Measurements from ENCODE around the gene SUMO1.

DNA sequence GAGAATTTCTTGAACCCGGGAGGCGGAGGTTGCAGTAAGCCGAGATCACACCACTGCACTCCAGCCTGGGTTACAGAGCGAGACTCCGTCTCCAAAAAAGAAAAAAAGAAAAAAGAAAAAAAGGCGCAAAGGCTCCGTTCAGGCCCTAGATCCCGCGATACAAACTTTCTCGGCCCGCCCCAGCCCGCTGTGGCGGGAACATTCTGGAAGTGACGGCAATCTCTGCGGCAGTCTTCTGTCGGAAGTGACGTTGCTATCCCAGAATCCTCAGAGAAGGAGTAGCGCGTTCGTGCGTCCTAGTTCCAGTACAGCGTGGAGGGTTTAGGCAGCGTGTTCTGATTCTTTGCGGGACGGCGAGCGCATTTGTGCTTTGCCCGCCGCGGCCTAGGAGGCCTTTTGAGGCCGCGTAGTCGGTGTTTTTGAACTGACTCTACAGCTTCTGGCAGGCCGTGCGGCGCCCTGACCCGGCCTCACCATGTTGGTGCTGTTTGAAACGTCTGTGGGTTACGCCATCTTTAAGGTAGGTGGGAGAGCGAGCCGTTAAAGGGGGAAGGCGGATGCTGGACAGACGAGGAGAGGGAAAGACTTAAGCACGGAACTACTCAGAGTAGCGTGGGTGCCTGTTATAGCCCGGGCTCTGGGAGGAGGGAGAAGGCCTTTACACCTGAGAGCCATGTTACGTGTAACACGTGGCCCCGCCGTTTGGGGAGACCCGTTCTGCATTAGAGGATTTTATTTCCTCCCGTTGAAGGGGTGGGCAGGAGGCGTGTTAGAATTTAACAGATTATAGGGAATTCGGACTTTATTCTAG lies 27.3 kb upstream of the SUMO1 start, which contains the start of gene NOP58:
- TF ChIP-seq TCF7L2 (IDR thresholded peaks at IDR 0.05; ENCODE audit: low read depth, low read length) (no peak), NFE2L1 (tag; IDR thresholded peaks at IDR 0.05; ENCODE audit: borderline replicate concordance, low read depth) (no peak), NR2C2 (CRISPR knock-in tag; IDR thresholded peaks at IDR 0.05) (no peak), NR2C2 (tag; IDR thresholded peaks at IDR 0.05) (no peak), TCFL5 (CRISPR knock-in tag; conservative IDR thresholded peaks at IDR 0.05) (no peak), ATF3 (IDR thresholded peaks at IDR 0.05) (no peak), ATF3 (CRISPR knock-in tag; conservative IDR thresholded peaks at IDR 0.05) (no peak), MYC (IDR thresholded peaks at IDR 0.05; ENCODE audit: low read depth, low read length) (peak; percentile 93), MYC (CRISPR knock-in tag; IDR thresholded peaks at IDR 0.05; ENCODE audit: borderline replicate concordance, low read depth) (peak; percentile 88; the same call in 1 of the 2 replicates), CHD4 (IDR thresholded peaks at IDR 0.05; ENCODE audit: insufficient read depth, insufficient replicate concordance, low read depth, low read length, poor library complexity, severe bottlenecking) (no peak), E2F5 (CRISPR knock-in tag; IDR thresholded peaks at IDR 0.05) (0 out of 2 replicates have a peak, but pooled peaks have one; percentile 24), ZNF589 (CRISPR knock-in tag; IDR thresholded peaks at IDR 0.05; ENCODE audit: low read depth) (no peak)
- TF ChIP-seq, protein P1, sequence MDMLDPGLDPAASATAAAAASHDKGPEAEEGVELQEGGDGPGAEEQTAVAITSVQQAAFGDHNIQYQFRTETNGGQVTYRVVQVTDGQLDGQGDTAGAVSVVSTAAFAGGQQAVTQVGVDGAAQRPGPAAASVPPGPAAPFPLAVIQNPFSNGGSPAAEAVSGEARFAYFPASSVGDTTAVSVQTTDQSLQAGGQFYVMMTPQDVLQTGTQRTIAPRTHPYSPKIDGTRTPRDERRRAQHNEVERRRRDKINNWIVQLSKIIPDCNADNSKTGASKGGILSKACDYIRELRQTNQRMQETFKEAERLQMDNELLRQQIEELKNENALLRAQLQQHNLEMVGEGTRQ (CRISPR knock-in tag; IDR thresholded peaks at IDR 0.05), result no peak
- TF ChIP-seq, protein P2, sequence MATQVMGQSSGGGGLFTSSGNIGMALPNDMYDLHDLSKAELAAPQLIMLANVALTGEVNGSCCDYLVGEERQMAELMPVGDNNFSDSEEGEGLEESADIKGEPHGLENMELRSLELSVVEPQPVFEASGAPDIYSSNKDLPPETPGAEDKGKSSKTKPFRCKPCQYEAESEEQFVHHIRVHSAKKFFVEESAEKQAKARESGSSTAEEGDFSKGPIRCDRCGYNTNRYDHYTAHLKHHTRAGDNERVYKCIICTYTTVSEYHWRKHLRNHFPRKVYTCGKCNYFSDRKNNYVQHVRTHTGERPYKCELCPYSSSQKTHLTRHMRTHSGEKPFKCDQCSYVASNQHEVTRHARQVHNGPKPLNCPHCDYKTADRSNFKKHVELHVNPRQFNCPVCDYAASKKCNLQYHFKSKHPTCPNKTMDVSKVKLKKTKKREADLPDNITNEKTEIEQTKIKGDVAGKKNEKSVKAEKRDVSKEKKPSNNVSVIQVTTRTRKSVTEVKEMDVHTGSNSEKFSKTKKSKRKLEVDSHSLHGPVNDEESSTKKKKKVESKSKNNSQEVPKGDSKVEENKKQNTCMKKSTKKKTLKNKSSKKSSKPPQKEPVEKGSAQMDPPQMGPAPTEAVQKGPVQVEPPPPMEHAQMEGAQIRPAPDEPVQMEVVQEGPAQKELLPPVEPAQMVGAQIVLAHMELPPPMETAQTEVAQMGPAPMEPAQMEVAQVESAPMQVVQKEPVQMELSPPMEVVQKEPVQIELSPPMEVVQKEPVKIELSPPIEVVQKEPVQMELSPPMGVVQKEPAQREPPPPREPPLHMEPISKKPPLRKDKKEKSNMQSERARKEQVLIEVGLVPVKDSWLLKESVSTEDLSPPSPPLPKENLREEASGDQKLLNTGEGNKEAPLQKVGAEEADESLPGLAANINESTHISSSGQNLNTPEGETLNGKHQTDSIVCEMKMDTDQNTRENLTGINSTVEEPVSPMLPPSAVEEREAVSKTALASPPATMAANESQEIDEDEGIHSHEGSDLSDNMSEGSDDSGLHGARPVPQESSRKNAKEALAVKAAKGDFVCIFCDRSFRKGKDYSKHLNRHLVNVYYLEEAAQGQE (IDR thresholded peaks at IDR 0.05; ENCODE audit: borderline replicate concordance), result no peak
- TF ChIP-seq, protein P2 (CRISPR knock-in tag; IDR thresholded peaks at IDR 0.05; ENCODE audit: low read depth), result no peak
- TF ChIP-seq, protein P3, sequence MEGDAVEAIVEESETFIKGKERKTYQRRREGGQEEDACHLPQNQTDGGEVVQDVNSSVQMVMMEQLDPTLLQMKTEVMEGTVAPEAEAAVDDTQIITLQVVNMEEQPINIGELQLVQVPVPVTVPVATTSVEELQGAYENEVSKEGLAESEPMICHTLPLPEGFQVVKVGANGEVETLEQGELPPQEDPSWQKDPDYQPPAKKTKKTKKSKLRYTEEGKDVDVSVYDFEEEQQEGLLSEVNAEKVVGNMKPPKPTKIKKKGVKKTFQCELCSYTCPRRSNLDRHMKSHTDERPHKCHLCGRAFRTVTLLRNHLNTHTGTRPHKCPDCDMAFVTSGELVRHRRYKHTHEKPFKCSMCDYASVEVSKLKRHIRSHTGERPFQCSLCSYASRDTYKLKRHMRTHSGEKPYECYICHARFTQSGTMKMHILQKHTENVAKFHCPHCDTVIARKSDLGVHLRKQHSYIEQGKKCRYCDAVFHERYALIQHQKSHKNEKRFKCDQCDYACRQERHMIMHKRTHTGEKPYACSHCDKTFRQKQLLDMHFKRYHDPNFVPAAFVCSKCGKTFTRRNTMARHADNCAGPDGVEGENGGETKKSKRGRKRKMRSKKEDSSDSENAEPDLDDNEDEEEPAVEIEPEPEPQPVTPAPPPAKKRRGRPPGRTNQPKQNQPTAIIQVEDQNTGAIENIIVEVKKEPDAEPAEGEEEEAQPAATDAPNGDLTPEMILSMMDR (IDR thresholded peaks at IDR 0.05 in 2 of 3, conservative IDR thresholded peaks at IDR 0.05 in 1 of 3; ENCODE audit: insufficient read depth in 2 of 3, low read depth in 1 of 3, low read length in 3 of 3), result no peak

Data from K562 (cell line).